HUES64 (cell line): ENCODE data around the gene CEP128.

ENCODE experiments used
- H3K27ac ChIP-seq: 2 replicates; pipeline ENCODE4 v1.7.0; 2013; ENCODE audit warnings: low read depth, low read length, inconsistent platforms
- H3K27me3 ChIP-seq: 2 replicates; pipeline ENCODE4 v1.6.1; 2013; ENCODE audit warnings: mild to moderate bottlenecking, low read length; ENCODE audit not compliant: insufficient read depth
- H3K36me3 ChIP-seq: 2 replicates; pipeline ENCODE4 v1.6.1; 2013; ENCODE audit warnings: mild to moderate bottlenecking, low read length; ENCODE audit not compliant: insufficient read depth
- H3K4me1 ChIP-seq: 2 replicates; pipeline ENCODE4 v1.6.1; 2013; ENCODE audit warnings: mild to moderate bottlenecking, low read length, moderate library complexity; ENCODE audit not compliant: insufficient read depth
- H3K4me3 ChIP-seq: 2 replicates; pipeline ENCODE4 v1.5.1; 2013; ENCODE audit warnings: mild to moderate bottlenecking, low read length, moderate library complexity
- H3K9ac ChIP-seq: 2 replicates; pipeline ENCODE4 v1.6.1; 2013; ENCODE audit warnings: mild to moderate bottlenecking, low read depth, low read length
- H3K9me3 ChIP-seq: 2 replicates; pipeline ENCODE4 v1.6.1; 2013; ENCODE audit warnings: low read depth, low read length; ENCODE audit not compliant: insufficient read depth
- WGBS: fragments of 150-250, 120-280 bp; methylation state at CpG from one replicate; pipeline ENCODE4 v1.1.7; 2013; ENCODE audit warnings: missing lambda C conversion rate; 5-methylcytosine and 5-hydroxymethylcytosine counted together

CEP128 gene

GRCh38 chr14:80951491-80951890 is 10.0 kb upstream of the CEP128 start:
- Histone ChIP-seq H3K9me3 (no peaks in the 10 kb centered on the region), H3K9ac (no peak overlapping the region), H3K4me1 (no peaks in the 10 kb centered on the region), H3K27ac (no peak overlapping the region), H3K4me3 (no peak overlapping the region), H3K36me3 (no peaks in the 10 kb centered on the region), H3K27me3 (peaks cover 17% of the 10 kb centered on the region)
- no CpG with 5 or more reads among the region's 4 CpGs for WGBS

GRCh38 chr14:80948291-80948690 is 6.8 kb upstream of the CEP128 start:
- H3K9ac ChIP-seq: no peak overlapping the region
- WGBS: 100% methylated on average over 1 of the region's 1 CpG
- H3K36me3 ChIP-seq: no peaks in the 10 kb centered on the region
- no peak overlapping the region for H3K4me3 ChIP-seq
- H3K4me1 ChIP-seq: no peaks in the 10 kb centered on the region
- H3K9me3 ChIP-seq: no peaks in the 10 kb centered on the region
- no peaks in the 10 kb centered on the region for H3K27me3 ChIP-seq
- no peak overlapping the region for H3K27ac ChIP-seq

- 89% methylated on average over 4 of the region's 4 CpGs for WGBS
Observed at GRCh38 chr14:80946797-80947196, 5.3 kb upstream of the CEP128 start.

GRCh38 chr14:80946187-80946586 is 4.6 kb upstream of the CEP128 start:
- no peak overlapping the region for H3K27ac ChIP-seq
- no peaks in the 10 kb centered on the region for H3K27me3 ChIP-seq
- H3K4me3 ChIP-seq: no peak overlapping the region
- no peaks in the 10 kb centered on the region for H3K4me1 ChIP-seq
- WGBS: no CpG with 5 or more reads among the region's 1 CpG
- H3K9me3 ChIP-seq: no peaks in the 10 kb centered on the region
- no peaks in the 10 kb centered on the region for H3K36me3 ChIP-seq
- H3K9ac ChIP-seq: no peak overlapping the region

More at GRCh38 chr14:80946797-80947196, 5.3 kb upstream of the CEP128 start:
- H3K9ac ChIP-seq: no peak overlapping the region
- H3K4me1 ChIP-seq: no peaks in the 10 kb centered on the region
- no peak overlapping the region for H3K27ac ChIP-seq
- H3K27me3 ChIP-seq: no peaks in the 10 kb centered on the region
- H3K9me3 ChIP-seq: no peaks in the 10 kb centered on the region
- no peaks in the 10 kb centered on the region for H3K36me3 ChIP-seq
- no peak overlapping the region for H3K4me3 ChIP-seq

- Histone ChIP-seq H3K27ac (no peak overlapping the region), H3K9ac (no peak overlapping the region), H3K4me3 (no peak overlapping the region), H3K9me3 (no peaks in the 10 kb centered on the region), H3K36me3 (no peaks in the 10 kb centered on the region), H3K27me3 (no peaks in the 10 kb centered on the region), H3K4me1 (peaks cover 4% of the 10 kb centered on the region; the same call in 1 of the 2 replicates)
- 94% methylated on average over 5 of the region's 5 CpGs for WGBS
Observed at GRCh38 chr14:80944861-80945617, 3.5 kb upstream of the CEP128 start.

- Histone ChIP-seq H3K27ac (peak overlapping the region; percentile 48; the same call in 1 of the 2 replicates), H3K36me3 (peaks cover 9% of the 10 kb centered on the region), H3K4me3 (peak overlapping the region; percentile 87), H3K9ac (peak overlapping the region; percentile 69), H3K27me3 (no peaks in the 10 kb centered on the region), H3K9me3 (no peaks in the 10 kb centered on the region), H3K4me1 (peaks cover 4% of the 10 kb centered on the region; the same call in 1 of the 2 replicates)
- 58% methylated on average over 4 of the region's 5 CpGs for WGBS
Observed at GRCh38 chr14:80942191-80942600, 658 bp upstream of the CEP128 start.

GRCh38 chr14:80940146-80940545 is 1.4 kb downstream of the CEP128 start:
- Histone ChIP-seq H3K4me1 (peaks cover 4% of the 10 kb centered on the region; the same call in 1 of the 2 replicates), H3K9ac (no peak overlapping the region), H3K36me3 (peaks cover 12% of the 10 kb centered on the region), H3K9me3 (no peaks in the 10 kb centered on the region), H3K27me3 (no peaks in the 10 kb centered on the region), H3K4me3 (no peak overlapping the region; the same call in 1 of the 2 replicates), H3K27ac (no peak overlapping the region)
- WGBS: 100% methylated on average over 1 of the region's 1 CpG

- Histone ChIP-seq H3K36me3 (peaks cover 7% of the 10 kb centered on the region), H3K4me1 (no peaks in the 10 kb centered on the region), H3K27ac (no peak overlapping the region), H3K4me3 (no peak overlapping the region), H3K27me3 (no peaks in the 10 kb centered on the region), H3K9me3 (no peaks in the 10 kb centered on the region), H3K9ac (no peak overlapping the region)
- whole genome bisulfite sequencing: 94% methylated on average over 4 of the region's 4 CpGs
Observed at GRCh38 chr14:80933686-80934085, 7.9 kb downstream of the CEP128 start.

GRCh38 chr14:80933282-80933681 is 8.3 kb downstream of the CEP128 start:
- H3K9ac ChIP-seq: no peak overlapping the region
- no peaks in the 10 kb centered on the region for H3K9me3 ChIP-seq
- no peaks in the 10 kb centered on the region for H3K4me1 ChIP-seq
- no peak overlapping the region for H3K4me3 ChIP-seq
- no peak overlapping the region for H3K27ac ChIP-seq
- H3K36me3 ChIP-seq: peaks cover 3% of the 10 kb centered on the region; the same call in 1 of the 2 replicates
- H3K27me3 ChIP-seq: no peaks in the 10 kb centered on the region

GRCh38 chr14:80930836-80931389 is 10.6 kb downstream of the CEP128 start:
- H3K4me3 ChIP-seq: no peak overlapping the region
- H3K4me1 ChIP-seq: no peaks in the 10 kb centered on the region
- H3K27ac ChIP-seq: no peak overlapping the region
- no peaks in the 10 kb centered on the region for H3K27me3 ChIP-seq
- no peaks in the 10 kb centered on the region for H3K9me3 ChIP-seq
- H3K9ac ChIP-seq: no peak overlapping the region
- WGBS: 94% methylated on average over 7 of the region's 8 CpGs
- H3K36me3 ChIP-seq: peaks cover 3% of the 10 kb centered on the region; the same call in 1 of the 2 replicates

- no peak overlapping the region for H3K9ac ChIP-seq
- no peak overlapping the region for H3K27ac ChIP-seq
- peaks cover under 1% of the 10 kb centered on the region; the same call in 1 of the 2 replicates for H3K4me1 ChIP-seq
- H3K9me3 ChIP-seq: no peaks in the 10 kb centered on the region
- no peaks in the 10 kb centered on the region for H3K36me3 ChIP-seq
- no peak overlapping the region for H3K4me3 ChIP-seq
- no peaks in the 10 kb centered on the region for H3K27me3 ChIP-seq
- 96% methylated on average over 5 of the region's 5 CpGs for WGBS
Observed at GRCh38 chr14:80930095-80930494, 11.4 kb downstream of the CEP128 start.
